Measurements from ENCODE around the gene F2RL1.
"Not testable (repeated sequence)": the region's sequence is repeated elsewhere in the genome, so short reads cannot be mapped to it uniquely, and the experiment has no call there.

The F2RL1 gene

GRCh38 chr5:76818844-76819831, at the start of gene F2RL1:
F2RL1 (plus strand) TSS chr5:76819030; CDS start chr5:76819183, 153 bp downstream.
- DNase-seq = peak in 4 of 14 donors; percentile 7 to 16 (median 10)

- not testable (repeated sequence) for DNase-seq
Observed at GRCh38 chr5:76771041-76771440, 47.8 kb upstream of the F2RL1 start.

- DNase-seq = no peak
Observed at GRCh38 chr5:76771705-76772405, 47.0 kb upstream of the F2RL1 start.

GRCh38 chr5:76775921-76776320, 42.9 kb upstream of the F2RL1 start:
- no peak for DNase-seq

- no peak for DNase-seq
Observed at GRCh38 chr5:76776391-76776790, 42.4 kb upstream of the F2RL1 start.

- not testable (repeated sequence) for DNase-seq
Observed at GRCh38 chr5:76780616-76781015, 38.2 kb upstream of the F2RL1 start.

GRCh38 chr5:76781775-76782174, 37.1 kb upstream of the F2RL1 start:
- no peak for DNase-seq

- no peak for DNase-seq
Observed at GRCh38 chr5:76782444-76782843, 36.4 kb upstream of the F2RL1 start.

- no peak for DNase-seq
Observed at GRCh38 chr5:76787237-76787636, 31.6 kb upstream of the F2RL1 start.

GRCh38 chr5:76788362-76788761, 30.5 kb upstream of the F2RL1 start:
- no peak for DNase-seq

- DNase-seq = not testable (repeated sequence)
Observed at GRCh38 chr5:76789275-76789674, 29.6 kb upstream of the F2RL1 start.

GRCh38 chr5:76789991-76790581, 28.7 kb upstream of the F2RL1 start:
- no peak for DNase-seq

- DNase-seq = no peak
Observed at GRCh38 chr5:76790632-76791290, 28.1 kb upstream of the F2RL1 start.

- no peak for DNase-seq
Observed at GRCh38 chr5:76791461-76791860, 27.4 kb upstream of the F2RL1 start.

- no peak for DNase-seq
Observed at GRCh38 chr5:76794871-76795270, 24.0 kb upstream of the F2RL1 start.

- DNase-seq = no peak
Observed at GRCh38 chr5:76799588-76799987, 19.2 kb upstream of the F2RL1 start.

GRCh38 chr5:76800579-76800978, 18.3 kb upstream of the F2RL1 start:
- DNase-seq = no peak

GRCh38 chr5:76801159-76801802, 17.5 kb upstream of the F2RL1 start:
- DNase-seq = no peak

GRCh38 chr5:76801803-76802195, 17.0 kb upstream of the F2RL1 start:
- DNase-seq = no peak

GRCh38 chr5:76804266-76804665, 14.6 kb upstream of the F2RL1 start:
- no peak for DNase-seq

GRCh38 chr5:76805821-76806505, 12.9 kb upstream of the F2RL1 start:
- no peak for DNase-seq

Data from C1 segment of cervical spinal cord (tissue), 14 donors.